ENCODE measurements around the gene HSPD1. TPM values are rescaled to one million over a fixed set of nuclear protein-coding genes. Genes with fewer than 3 reads are reported as not detected.

Gene HSPD1
- total RNA-seq, 1 experiment from 2014 or later, result 770 TPM

Other genes starting within 250 kb of the HSPD1 start
- gene ANKRD44, start 189.1 kb downstream of the HSPD1 start, total RNA-seq (2014; rRNA removed; shearing (Covaris generic)), result 0.48 and 0.85 TPM in 2 replicates
- 276 and 292 TPM in 2 replicates for gene SF3B1, start 64.8 kb downstream of the HSPD1 start, total RNA-seq (2014; rRNA removed; shearing (Covaris generic))
- 18.1 TPM in 2 replicates for gene COQ10B, start 46.3 kb downstream of the HSPD1 start, total RNA-seq (2014; rRNA removed; shearing (Covaris generic))
- 395 and 401 TPM in 2 replicates for gene HSPE1, start 539 bp upstream of the HSPD1 start, total RNA-seq (2014; rRNA removed; shearing (Covaris generic))
- gene MOB4, start 16.2 kb upstream of the HSPD1 start, total RNA-seq (2014; rRNA removed; shearing (Covaris generic)), result 64.4 and 71.1 TPM in 2 replicates
- 0.02 TPM in 1 of 2 replicates, not detected in the other for gene RFTN2, start 175.7 kb upstream of the HSPD1 start, total RNA-seq (2014; rRNA removed; shearing (Covaris generic))
- 13.6 TPM in 2 replicates for gene MARS2, start 205.5 kb upstream of the HSPD1 start, total RNA-seq (2014; rRNA removed; shearing (Covaris generic))